ENCODE results near the gene CYTH4.

GRCh38 chr22:37244114-37244921, 38.0 kb upstream of the CYTH4 start, which contains the start of gene RAC2:
- TF ChIP-seq POLR2A (IDR thresholded peaks at IDR 0.05; ENCODE audit: low read length) (peak; percentile 89), GATA1 (IDR thresholded peaks at IDR 0.05; ENCODE audit: low read depth, low read length) (no peak)

Data from erythroblast (primary cell).